Stimulated activated CD4-positive, alpha-beta T cell treated with anti-CD3 and anti-CD28 coated beads, Interleukin-2, amount 100 ng/mL, for 4 hours (primary cell): ENCODE measurements around the gene POU2AF1.

Experiments used
- DNase-seq: peaks from one replicate; pipeline ENCODE4 v3.0.0-alpha.2; 2020; ENCODE audit warnings: low read depth

Gene POU2AF1

DNA sequence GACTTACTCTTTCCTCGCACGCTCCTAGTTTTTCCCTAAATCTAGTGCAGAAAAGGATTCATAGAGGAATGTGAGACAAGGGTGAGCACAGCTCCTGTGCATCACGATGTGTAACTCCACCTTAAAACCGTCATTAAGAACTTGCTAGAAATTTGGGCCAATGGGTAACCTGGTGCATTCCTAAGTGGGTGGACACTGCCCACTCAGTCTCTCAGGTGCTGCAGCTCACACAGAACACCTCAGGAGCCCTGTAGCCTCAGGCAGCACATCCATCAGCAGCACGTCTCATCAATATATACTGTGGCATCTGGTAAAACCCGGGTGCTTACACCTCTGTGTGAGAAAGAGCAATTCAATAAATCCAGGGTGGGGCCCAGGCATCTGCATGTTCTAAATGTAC lies 68.4 kb downstream of the POU2AF1 start:
- no peak for DNase-seq

DNA sequence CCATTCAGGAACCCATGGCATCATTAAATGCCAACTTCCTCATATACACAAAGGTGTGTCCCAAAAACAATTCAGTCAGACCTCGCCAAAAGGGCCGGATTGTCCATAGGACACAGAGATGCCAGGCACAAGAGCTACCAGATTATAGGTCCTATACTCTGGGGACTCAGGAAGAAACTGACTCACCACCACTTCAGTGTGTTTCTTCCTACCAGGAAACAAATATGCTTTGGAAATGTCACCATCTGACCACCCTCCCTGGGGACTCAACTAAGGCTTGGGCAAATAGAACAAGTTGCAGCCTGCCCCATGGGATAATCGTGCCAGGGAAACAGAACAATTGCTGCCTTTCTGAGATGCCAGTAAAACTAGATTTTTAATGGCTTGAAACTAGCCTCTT lies 69.0 kb downstream of the POU2AF1 start:
- no peak for DNase-seq

DNA sequence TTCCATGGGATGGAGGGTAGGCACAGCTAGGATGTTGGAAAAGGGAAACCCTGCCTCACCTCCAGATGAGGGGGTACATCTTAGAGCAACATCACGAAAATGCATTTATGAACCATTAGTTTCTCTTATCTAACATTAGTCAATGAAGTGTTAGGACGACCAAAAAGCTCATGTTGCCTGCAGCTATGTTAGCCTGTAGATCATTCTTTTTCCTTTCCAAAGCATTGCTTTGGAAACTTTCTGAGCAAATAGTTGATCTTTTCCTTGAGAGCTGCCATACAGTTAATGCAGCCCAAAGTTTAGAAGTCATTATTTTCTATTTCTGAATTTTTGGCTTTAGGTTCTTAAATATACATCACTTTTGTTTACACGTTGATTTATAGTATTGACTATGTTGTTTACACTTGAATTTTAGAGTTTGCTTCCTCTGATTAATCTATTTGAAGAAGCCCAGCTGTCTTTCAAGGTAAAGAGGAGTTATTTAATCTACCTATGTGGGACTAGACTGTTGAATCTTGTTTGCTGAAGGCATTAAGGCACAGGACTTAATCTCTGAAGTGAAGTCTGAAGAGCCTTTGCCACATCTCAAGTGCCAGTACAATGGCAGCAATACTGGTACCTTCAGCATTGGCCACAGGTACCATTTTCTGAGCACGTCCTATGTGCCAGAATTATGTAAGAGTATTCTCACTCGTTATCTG lies 69.7 kb downstream of the POU2AF1 start:
- DNase-seq: no peak

DNA sequence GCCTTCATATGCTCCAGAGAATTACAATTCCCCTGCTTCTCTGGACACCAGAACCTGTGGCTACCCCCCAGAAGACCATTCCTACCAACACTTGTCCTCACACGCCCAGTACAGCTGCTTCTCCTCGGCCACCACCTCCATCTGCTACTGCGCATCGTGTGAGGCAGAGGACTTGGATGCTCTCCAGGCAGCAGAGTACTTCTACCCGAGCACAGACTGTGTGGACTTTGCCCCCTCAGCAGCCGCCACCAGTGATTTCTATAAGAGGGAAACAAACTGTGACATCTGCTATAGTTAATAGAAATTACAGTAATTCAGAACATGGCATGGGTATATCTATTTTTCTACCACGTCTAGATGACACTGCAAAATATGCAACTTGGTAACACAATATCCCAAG lies 70.9 kb downstream of the POU2AF1 start:
- DNase-seq: no peak

DNA sequence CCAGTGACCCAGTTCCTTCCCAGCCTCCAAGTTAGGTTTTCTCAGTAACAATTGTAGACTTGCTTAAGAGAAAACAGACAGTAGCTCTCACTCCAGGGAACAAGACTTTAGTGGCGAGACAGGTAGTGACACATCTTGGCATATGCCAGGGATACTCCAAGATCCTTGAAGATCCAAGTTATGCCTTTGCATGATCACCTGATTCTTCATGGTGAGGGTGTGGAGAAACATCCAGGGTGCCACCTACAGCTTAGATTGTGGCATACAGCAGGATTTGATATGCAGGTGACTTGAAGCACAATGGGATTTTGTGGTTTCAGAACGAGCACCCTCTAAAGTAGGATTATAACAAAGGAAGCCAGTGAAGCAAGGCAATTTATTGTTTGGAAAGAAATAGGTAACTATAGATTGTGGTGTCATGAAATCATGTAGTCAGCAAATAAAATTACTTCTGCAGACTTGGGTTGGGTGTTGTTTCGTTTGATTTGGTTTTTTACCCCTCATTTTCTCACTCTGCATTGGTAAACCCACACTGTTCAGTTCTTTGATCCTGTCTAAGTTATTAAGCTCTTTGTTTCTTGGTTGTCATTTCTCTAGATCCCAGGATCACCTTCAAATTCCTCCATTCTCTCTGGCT lies 71.5 kb downstream of the POU2AF1 start:
- DNase-seq: no peak

DNA sequence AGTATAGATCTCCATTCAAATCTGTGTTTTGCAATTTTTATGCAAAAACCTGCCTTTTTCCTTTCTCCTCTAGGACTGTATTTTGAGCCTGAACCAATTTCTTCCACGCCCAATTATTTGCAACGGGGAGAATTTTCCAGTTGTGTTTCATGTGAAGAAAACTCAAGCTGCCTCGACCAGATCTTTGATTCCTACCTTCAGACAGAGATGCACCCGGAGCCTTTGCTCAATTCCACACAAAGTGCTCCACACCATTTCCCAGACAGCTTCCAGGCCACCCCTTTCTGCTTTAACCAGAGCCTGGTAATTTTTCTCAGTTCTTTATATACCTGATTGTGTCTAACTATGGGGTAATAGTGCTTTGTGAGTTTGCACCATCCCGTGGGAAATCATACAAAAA lies 72.8 kb downstream of the POU2AF1 start:
- no peak for DNase-seq

DNA sequence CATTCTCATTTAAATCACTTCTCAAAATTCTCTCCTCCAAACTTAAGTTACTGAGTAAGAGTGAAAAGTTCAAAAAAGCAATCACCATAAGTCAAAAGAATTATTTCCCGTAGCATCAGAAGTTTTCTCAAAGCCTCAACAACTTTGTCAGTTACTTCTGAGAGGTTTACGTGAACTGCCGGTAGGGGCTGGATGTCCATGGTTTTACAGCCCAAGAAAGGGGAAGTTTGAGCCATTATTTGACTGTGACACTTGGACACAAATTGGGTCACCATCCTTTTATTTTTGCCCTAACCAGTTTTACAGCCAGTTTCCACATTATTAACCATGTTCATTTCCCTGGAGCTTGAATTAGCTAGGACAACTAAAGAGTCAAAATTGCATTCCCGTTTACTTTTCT lies 73.2 kb downstream of the POU2AF1 start:
- DNase-seq: no peak

DNA sequence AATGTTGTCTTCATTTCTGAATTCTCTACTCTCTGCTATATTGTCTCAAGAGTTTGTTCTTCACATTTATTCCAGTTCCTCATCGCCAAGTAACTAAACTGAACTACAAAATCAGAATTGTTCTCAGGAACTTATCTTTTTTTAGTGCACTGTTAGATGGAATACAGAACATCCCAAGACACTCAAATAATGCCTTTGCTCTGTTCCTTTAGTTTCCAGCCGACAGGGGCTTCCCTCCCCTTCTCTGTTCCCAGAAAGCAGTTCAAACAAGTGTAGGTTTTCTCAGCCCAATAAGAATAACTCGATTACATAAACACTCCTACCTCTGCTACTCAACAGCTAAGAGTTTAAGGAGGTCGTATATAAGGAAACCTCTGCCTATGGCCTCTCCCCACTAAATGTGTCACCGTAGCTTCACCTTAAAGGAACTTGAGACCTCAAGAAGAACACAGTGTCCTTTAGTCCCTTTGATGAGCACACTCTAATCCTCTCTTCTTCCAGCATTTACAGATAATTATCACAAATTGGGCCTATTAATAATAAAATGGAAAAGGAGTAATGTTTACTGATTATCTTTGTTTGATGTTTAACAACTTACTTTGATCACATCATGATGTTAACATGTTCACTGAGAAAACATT lies 73.8 kb downstream of the POU2AF1 start:
- DNase-seq: no peak

DNA sequence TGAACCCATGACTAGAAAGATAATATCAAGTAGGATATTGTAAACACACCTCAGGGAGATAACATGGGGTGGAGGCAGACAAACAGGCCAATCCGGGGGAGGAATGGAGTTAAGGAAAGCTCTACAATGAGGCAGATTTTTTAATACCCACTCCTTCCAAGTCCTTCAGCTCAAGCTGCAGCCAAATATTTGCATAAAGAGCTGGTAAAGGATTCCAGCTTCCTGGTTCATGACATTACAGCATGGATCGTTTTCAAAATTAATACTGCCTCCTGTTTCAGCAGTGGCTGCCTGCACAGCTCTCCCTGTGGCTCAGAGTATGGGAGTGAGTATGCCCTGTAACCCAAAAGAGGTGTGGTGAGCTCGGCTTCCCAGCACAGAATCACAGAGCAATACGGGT lies 75.6 kb downstream of the POU2AF1 start:
- no peak for DNase-seq

DNA sequence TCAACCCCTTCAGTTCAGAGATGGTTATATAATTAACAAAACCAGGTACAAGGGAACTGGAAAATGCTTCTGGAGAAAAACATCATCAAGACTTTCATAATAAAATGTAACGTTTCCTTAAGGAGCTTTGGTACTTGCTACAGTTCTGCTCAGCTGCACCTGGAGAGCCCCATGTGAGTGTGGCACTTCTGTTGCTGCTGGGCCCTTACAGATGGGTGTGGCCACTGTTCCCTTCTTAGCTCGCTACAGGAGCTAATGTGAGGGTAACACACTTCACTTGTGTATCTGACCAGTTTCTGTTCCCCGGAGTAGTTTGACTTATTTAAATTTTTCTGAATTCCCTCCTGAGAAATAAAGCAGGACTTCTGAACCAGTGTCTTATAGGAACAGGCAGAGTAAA lies 76.8 kb downstream of the POU2AF1 start:
- no peak for DNase-seq
